SK-N-SH (cell line): ENCODE data around the gene IGF2BP2.

ENCODE experiments used
- CHD2 ChIP-seq: fragments of 150-350 bp; IDR thresholded peaks from 2 replicates; pipeline ENCODE4 v1.6.1; 2018; ENCODE audit warnings: low read length; ENCODE audit not compliant: partially characterized antibody
- EP300 ChIP-seq, 2 experiments: IDR thresholded peaks; 2 replicates each; pipeline versions ENCODE4 v1.4.0 to v1.6.1; 2012; ENCODE audit warnings: borderline replicate concordance in 1 of 2, low read depth in 1 of 2, low read length in 1 of 2
- PBX3 ChIP-seq: IDR thresholded peaks from 2 replicates; pipeline ENCODE4; 2012
- POLR2AphosphoS5 ChIP-seq: IDR thresholded peaks from 2 replicates; pipeline ENCODE4 v1.6.1; 2012; ENCODE audit warnings: low read depth, low read length
- RAD21 ChIP-seq: IDR thresholded peaks from 2 replicates; pipeline ENCODE4 v1.6.1; 2012; ENCODE audit warnings: mild to moderate bottlenecking, low read length
- RFX5 ChIP-seq: IDR thresholded peaks from 2 replicates; pipeline ENCODE4 v1.6.1; 2012; ENCODE audit warnings: mild to moderate bottlenecking, improper control_type of control experiment, low read length
- SIN3A ChIP-seq: IDR thresholded peaks from 2 replicates; pipeline ENCODE4 v1.6.1; 2012; ENCODE audit warnings: low read depth, mild to moderate bottlenecking, low read length, moderate library complexity, borderline replicate concordance
- TCF12 ChIP-seq: IDR thresholded peaks from 2 replicates; pipeline ENCODE4 v1.4.0; 2012
- YY1 ChIP-seq: IDR thresholded peaks from 2 replicates; pipeline ENCODE4 v1.4.0; 2012; ENCODE audit warnings: low read depth, mild to moderate bottlenecking
- TF ChIP-seq, protein P1 (sequence below): fragments of 200-600 bp; sonication (generic); IDR thresholded peaks from 2 replicates; pipeline ENCODE4 v1.6.1; 2017; ENCODE audit warnings: antibody characterized with exemption, mild to moderate bottlenecking, moderate library complexity
- TF ChIP-seq, protein P2 (sequence below): IDR thresholded peaks from 2 replicates; pipeline ENCODE4 v1.4.0; 2012; ENCODE audit warnings: low read depth, borderline replicate concordance

- TF ChIP-seq TCF12, result no peak
- TF ChIP-seq RAD21, result no peak
- TF ChIP-seq YY1, result no peak
- TF ChIP-seq, protein P1, sequence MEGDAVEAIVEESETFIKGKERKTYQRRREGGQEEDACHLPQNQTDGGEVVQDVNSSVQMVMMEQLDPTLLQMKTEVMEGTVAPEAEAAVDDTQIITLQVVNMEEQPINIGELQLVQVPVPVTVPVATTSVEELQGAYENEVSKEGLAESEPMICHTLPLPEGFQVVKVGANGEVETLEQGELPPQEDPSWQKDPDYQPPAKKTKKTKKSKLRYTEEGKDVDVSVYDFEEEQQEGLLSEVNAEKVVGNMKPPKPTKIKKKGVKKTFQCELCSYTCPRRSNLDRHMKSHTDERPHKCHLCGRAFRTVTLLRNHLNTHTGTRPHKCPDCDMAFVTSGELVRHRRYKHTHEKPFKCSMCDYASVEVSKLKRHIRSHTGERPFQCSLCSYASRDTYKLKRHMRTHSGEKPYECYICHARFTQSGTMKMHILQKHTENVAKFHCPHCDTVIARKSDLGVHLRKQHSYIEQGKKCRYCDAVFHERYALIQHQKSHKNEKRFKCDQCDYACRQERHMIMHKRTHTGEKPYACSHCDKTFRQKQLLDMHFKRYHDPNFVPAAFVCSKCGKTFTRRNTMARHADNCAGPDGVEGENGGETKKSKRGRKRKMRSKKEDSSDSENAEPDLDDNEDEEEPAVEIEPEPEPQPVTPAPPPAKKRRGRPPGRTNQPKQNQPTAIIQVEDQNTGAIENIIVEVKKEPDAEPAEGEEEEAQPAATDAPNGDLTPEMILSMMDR, result no peak
- TF ChIP-seq, protein P2, sequence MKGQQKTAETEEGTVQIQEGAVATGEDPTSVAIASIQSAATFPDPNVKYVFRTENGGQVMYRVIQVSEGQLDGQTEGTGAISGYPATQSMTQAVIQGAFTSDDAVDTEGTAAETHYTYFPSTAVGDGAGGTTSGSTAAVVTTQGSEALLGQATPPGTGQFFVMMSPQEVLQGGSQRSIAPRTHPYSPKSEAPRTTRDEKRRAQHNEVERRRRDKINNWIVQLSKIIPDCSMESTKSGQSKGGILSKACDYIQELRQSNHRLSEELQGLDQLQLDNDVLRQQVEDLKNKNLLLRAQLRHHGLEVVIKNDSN, result no peak
- no peak for TF ChIP-seq PBX3
- no peak for TF ChIP-seq RFX5
- no peak for TF ChIP-seq POLR2AphosphoS5
- TF ChIP-seq CHD2, result no peak
- no peak for TF ChIP-seq SIN3A
- TF ChIP-seq EP300 (IDR thresholded peaks at IDR 0.05; ENCODE audit: borderline replicate concordance in 1 of 2, low read depth in 1 of 2, low read length in 1 of 2), result no peak
Measured at GRCh38 chr3:185640308-185640707, 184.5 kb downstream of the IGF2BP2 start.
